KMS-11 (cell line): ENCODE data around the gene SART3.

ENCODE experiments used
- H2AFZ ChIP-seq: fragments of 200-600 bp; sonication (generic); 2 replicates; pipeline ENCODE4 v1.6.1; 2016; ENCODE audit warnings: antibody characterized with exemption, mixed run types, low read depth
- H3K27ac ChIP-seq: fragments of 200-600 bp; sonication (generic); 2 replicates; pipeline ENCODE4 v1.6.1; 2016; ENCODE audit warnings: mild to moderate bottlenecking, mixed run types
- H3K27me3 ChIP-seq: fragments of 200-600 bp; sonication (generic); 2 replicates; pipeline ENCODE4 v1.6.1; 2017; ENCODE audit warnings: mild to moderate bottlenecking, low read depth, mixed run types, moderate library complexity; ENCODE audit not compliant: insufficient read depth
- H3K36me3 ChIP-seq: fragments of 200-600 bp; sonication (generic); 2 replicates; pipeline ENCODE4 v1.6.1; 2017; ENCODE audit warnings: mild to moderate bottlenecking, mixed run types; ENCODE audit not compliant: insufficient read depth
- H3K4me1 ChIP-seq: fragments of 200-600 bp; sonication (generic); 2 replicates; pipeline ENCODE4 v1.6.1; 2016; ENCODE audit warnings: mild to moderate bottlenecking, low read depth, mixed run types; ENCODE audit not compliant: poor library complexity, severe bottlenecking
- H3K4me2 ChIP-seq: fragments of 200-600 bp; sonication (generic); 2 replicates; pipeline ENCODE4 v1.7.0; 2016; ENCODE audit warnings: mild to moderate bottlenecking, mixed run types
- H3K4me3 ChIP-seq: fragments of 200-600 bp; sonication (generic); IDR thresholded peaks from 2 replicates; pipeline ENCODE4 v1.6.1; 2017; ENCODE audit warnings: low read depth, low read length, mixed read lengths; ENCODE audit not compliant: insufficient read depth
- H3K79me2 ChIP-seq: fragments of 200-600 bp; sonication (generic); 2 replicates; pipeline ENCODE4 v1.6.1; 2016; ENCODE audit warnings: low read depth, mixed run types; ENCODE audit not compliant: insufficient read depth
- H3K9ac ChIP-seq: fragments of 200-600 bp; sonication (generic); 2 replicates; pipeline ENCODE4 v1.6.1; 2016; ENCODE audit warnings: mild to moderate bottlenecking, mixed run types
- H4K20me1 ChIP-seq: fragments of 200-600 bp; sonication (generic); 2 replicates; pipeline ENCODE4 v1.6.1; 2016; ENCODE audit warnings: mild to moderate bottlenecking, mixed run types; ENCODE audit not compliant: insufficient read depth
- TF ChIP-seq, protein P1 (sequence below): fragments of 200-600 bp; sonication (generic); conservative IDR thresholded peaks from 2 replicates; pipeline ENCODE4 v1.6.1; 2017; ENCODE audit warnings: low read depth, mild to moderate bottlenecking, antibody characterized with exemption, low read length, moderate library complexity, mixed read lengths

Gene SART3

GRCh38 chr12:108582509-108582908, 21.5 kb upstream of the SART3 start:
- Histone ChIP-seq H3K4me2 (no peak overlapping the region), H3K4me3 (no peak overlapping the region), H3K4me1 (peaks cover 13% of the 10 kb centered on the region), H3K27me3 (no peaks in the 10 kb centered on the region), H3K36me3 (no peaks in the 10 kb centered on the region), H4K20me1 (no peaks in the 10 kb centered on the region), H3K9ac (no peak overlapping the region), H3K27ac (no peak overlapping the region), H3K79me2 (no peaks in the 10 kb centered on the region), H2AFZ (no peak overlapping the region)
- TF ChIP-seq, protein P1, sequence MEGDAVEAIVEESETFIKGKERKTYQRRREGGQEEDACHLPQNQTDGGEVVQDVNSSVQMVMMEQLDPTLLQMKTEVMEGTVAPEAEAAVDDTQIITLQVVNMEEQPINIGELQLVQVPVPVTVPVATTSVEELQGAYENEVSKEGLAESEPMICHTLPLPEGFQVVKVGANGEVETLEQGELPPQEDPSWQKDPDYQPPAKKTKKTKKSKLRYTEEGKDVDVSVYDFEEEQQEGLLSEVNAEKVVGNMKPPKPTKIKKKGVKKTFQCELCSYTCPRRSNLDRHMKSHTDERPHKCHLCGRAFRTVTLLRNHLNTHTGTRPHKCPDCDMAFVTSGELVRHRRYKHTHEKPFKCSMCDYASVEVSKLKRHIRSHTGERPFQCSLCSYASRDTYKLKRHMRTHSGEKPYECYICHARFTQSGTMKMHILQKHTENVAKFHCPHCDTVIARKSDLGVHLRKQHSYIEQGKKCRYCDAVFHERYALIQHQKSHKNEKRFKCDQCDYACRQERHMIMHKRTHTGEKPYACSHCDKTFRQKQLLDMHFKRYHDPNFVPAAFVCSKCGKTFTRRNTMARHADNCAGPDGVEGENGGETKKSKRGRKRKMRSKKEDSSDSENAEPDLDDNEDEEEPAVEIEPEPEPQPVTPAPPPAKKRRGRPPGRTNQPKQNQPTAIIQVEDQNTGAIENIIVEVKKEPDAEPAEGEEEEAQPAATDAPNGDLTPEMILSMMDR = no peak

DNA sequence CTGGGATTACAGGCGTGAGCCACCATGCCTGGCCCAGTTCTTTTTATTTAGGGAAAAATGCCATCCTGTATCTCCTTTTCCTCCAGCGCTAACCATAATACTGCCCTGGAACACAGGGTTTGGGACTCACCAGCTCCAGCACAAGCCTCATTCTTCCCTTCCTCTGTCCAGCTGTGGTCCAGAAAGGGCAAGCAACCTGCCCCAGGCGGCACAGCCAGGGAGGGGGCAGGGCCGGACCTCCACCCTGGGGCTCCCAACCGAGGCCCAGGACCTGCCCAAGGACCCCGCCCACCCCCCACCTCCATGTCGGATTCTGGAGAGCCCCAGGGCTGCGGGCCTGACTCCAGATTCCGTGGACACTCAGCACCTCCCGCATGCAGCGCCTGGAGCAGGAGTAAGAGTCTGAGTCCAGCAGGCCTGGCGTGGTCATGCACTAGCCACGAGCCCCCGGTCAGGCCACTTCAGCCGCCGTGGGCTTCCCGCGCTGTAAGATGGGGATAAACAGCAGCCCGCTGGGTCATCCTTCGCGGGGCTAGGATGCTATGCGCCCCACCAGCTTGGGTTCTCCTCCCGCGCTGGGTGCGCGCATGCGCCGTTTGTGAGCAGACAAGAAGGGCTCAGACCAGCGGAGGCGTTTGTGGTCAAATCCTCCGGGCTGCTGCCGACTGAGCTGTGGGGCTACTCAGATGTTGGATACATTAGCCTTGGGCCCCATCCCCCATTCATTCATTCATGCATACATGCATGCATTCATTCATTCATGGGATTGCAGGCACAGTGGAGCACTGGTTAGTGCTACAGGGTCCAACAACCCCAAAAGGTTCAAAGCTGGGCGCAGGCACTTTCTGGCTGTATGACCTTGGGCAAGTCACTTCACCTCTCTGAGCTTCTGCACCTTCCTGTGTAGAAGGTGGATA, 20.6 kb upstream of the SART3 start:
- Histone ChIP-seq H3K36me3 (no peaks in the 10 kb centered on the region), H3K27me3 (no peaks in the 10 kb centered on the region), H2AFZ (no peak overlapping the region), H3K4me2 (no peak overlapping the region), H3K4me3 (no peak overlapping the region), H3K79me2 (no peaks in the 10 kb centered on the region), H3K4me1 (peaks cover 23% of the 10 kb centered on the region), H3K9ac (no peak overlapping the region), H4K20me1 (no peaks in the 10 kb centered on the region), H3K27ac (no peak overlapping the region)
- TF ChIP-seq, protein P1 = no peak

- Histone ChIP-seq H3K27me3 (no peaks in the 10 kb centered on the region), H3K4me1 (peaks cover 29% of the 10 kb centered on the region), H3K36me3 (no peaks in the 10 kb centered on the region), H3K9ac (no peak overlapping the region), H3K27ac (no peak overlapping the region), H3K79me2 (no peaks in the 10 kb centered on the region), H3K4me2 (no peak overlapping the region), H4K20me1 (no peaks in the 10 kb centered on the region), H2AFZ (no peak overlapping the region), H3K4me3 (no peak overlapping the region)
- TF ChIP-seq, protein P1 = no peak
These were observed 19.6 kb upstream of the SART3 start for GRCh38 chr12:108580531-108580930.

DNA sequence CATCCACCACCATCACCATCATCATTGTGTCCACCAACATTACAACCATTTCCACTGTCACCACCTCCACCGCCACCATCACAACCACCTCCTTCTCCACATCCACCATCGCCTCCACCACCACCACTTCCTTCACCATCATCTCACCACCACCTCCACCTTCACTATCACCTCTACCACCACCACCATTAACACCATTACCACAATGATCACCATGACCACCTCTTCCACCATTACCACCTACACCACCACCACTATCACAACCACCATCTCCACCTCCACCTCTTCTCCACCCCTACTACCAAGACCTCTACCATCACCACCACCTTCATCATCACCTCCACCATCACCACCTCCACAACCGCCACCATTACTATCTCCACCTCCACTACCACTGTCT, 17.8 kb upstream of the SART3 start:
- H4K20me1 ChIP-seq = no peaks in the 10 kb centered on the region
- no peak overlapping the region for H3K4me2 ChIP-seq
- no peak overlapping the region for H2AFZ ChIP-seq
- no peaks in the 10 kb centered on the region for H3K27me3 ChIP-seq
- no peak overlapping the region for H3K4me3 ChIP-seq
- H3K79me2 ChIP-seq = no peaks in the 10 kb centered on the region
- H3K27ac ChIP-seq = no peak overlapping the region
- peaks cover 43% of the 10 kb centered on the region for H3K4me1 ChIP-seq
- H3K9ac ChIP-seq = no peak overlapping the region
- TF ChIP-seq, protein P1 = no peak
- H3K36me3 ChIP-seq = no peaks in the 10 kb centered on the region
